K562 (cell line): ENCODE data around the gene GLB1L3.

Source experiments
- BRD9 ChIP-seq: fragments of 450-650 bp; IDR thresholded peaks from 2 replicates; pipeline ENCODE4 v1.6.1; 2018; ENCODE audit warnings: low read depth; ENCODE audit not compliant: partially characterized antibody
- ERF ChIP-seq: fragments of 450-650 bp; formaldehyde crosslinking; IDR thresholded peaks from 2 replicates; pipeline ENCODE4 v1.4.0; 2020; ENCODE audit warnings: mild to moderate bottlenecking, mixed read lengths
- JUN ChIP-seq, 2 experiments: sonication (generic) in 1 of 2; formaldehyde crosslinking in 1 of 2; IDR thresholded peaks; 2 replicates each; pipeline versions ENCODE4 v1.6.1 to v1.8.0; 2012 to 2022; ENCODE audit warnings: borderline replicate concordance in 2 of 2, mild to moderate bottlenecking in 2 of 2, improper control_type of control experiment in 1 of 2, low read depth in 1 of 2, low read length in 1 of 2, missing genetic modification reagents in 1 of 2
- MTA2 ChIP-seq: fragments of 450-650 bp; IDR thresholded peaks from 2 replicates; pipeline ENCODE4 v1.6.1; 2016; ENCODE audit warnings: low read depth
- NFIC ChIP-seq: fragments of 450-650 bp; IDR thresholded peaks from 2 replicates; pipeline ENCODE4 v1.6.1; 2017; ENCODE audit warnings: mild to moderate bottlenecking, inconsistent platforms
- PHTF2 ChIP-seq: fragments of 250-450 bp; sonication (Bioruptor Pico); IDR thresholded peaks from 2 replicates; pipeline ENCODE4 v1.5.0; 2021; ENCODE audit warnings: mild to moderate bottlenecking
- POLR2AphosphoS5 ChIP-seq: IDR thresholded peaks from 2 replicates; pipeline ENCODE4 v1.6.1; 2011; ENCODE audit warnings: mild to moderate bottlenecking, low read depth, low read length, moderate library complexity; ENCODE audit not compliant: control insufficient read depth, insufficient read depth
- SPI1 ChIP-seq: IDR thresholded peaks from 2 replicates; pipeline ENCODE4 v1.6.1; 2011; ENCODE audit warnings: low read depth, low read length, control low read depth, borderline replicate concordance
- ZBTB8A ChIP-seq: fragments of 450-650 bp; IDR thresholded peaks from 2 replicates; pipeline ENCODE4 v1.6.1; 2018; ENCODE audit warnings: mild to moderate bottlenecking, moderate library complexity; ENCODE audit not compliant: partially characterized antibody
- TF ChIP-seq, protein P1 (sequence below): sonication (generic); formaldehyde crosslinking; IDR thresholded peaks from 2 replicates; pipeline ENCODE4 v1.4.0; 2020; ENCODE audit warnings: mild to moderate bottlenecking, missing genetic modification reagents
- TF ChIP-seq, protein P2 (sequence below), 3 experiments: IDR thresholded peaks in 2 of 3; conservative IDR thresholded peaks in 1 of 3; 2 replicates each; pipeline ENCODE4 v1.5.1; 2011 to 2012; ENCODE audit warnings: low read length in 3 of 3, mild to moderate bottlenecking in 3 of 3, control low read depth in 2 of 3, improper control_type of control experiment in 1 of 3, inconsistent platforms in 1 of 3, low read depth in 1 of 3, mixed read lengths in 1 of 3, moderate library complexity in 1 of 3; ENCODE audit not compliant: insufficient read depth in 2 of 3

DNA sequence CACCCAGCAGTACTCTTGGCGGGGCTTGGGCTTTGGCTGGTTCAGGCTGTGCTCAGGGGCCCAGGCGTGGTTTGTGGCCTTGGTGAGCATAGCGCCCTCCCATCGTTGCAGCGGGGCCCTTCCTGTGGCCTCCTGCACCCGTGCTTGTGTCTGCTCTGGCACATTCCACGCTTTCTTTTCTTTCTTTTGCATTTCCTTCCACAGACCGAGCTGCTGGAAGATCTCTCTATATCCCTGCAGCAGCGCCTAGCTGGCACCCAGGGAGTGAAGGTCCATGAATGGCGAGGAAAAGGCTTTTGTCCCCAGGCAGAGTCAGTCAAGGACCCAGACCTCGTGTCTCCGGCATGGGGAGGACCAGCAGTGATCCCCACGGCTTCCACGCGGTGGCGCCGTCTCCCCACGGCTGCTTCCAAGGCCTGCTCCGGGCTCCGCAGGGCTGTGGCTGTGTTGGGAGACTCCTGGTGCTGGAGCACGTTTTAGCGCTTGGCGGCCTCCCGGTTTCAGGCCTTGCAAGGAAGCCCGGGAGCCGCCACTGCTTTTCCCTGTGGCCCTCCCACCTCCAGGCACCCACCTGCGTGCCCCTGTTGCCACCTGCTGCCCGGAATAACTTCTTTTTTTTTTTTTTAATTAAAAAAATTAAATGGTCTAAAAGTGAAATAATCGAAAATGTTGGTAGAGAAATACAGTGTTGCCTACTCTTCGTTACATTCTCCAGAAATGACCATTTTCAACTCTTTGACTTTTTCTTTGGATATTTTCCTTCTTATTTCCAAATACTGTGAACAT, 84.1 kb downstream of the GLB1L3 start:
- TF ChIP-seq, protein P1, sequence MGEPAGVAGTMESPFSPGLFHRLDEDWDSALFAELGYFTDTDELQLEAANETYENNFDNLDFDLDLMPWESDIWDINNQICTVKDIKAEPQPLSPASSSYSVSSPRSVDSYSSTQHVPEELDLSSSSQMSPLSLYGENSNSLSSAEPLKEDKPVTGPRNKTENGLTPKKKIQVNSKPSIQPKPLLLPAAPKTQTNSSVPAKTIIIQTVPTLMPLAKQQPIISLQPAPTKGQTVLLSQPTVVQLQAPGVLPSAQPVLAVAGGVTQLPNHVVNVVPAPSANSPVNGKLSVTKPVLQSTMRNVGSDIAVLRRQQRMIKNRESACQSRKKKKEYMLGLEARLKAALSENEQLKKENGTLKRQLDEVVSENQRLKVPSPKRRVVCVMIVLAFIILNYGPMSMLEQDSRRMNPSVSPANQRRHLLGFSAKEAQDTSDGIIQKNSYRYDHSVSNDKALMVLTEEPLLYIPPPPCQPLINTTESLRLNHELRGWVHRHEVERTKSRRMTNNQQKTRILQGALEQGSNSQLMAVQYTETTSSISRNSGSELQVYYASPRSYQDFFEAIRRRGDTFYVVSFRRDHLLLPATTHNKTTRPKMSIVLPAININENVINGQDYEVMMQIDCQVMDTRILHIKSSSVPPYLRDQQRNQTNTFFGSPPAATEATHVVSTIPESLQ, result no peak
- TF ChIP-seq PHTF2 (CRISPR knock-in tag), result no peak
- no peak for TF ChIP-seq JUN (IDR thresholded peaks at IDR 0.05; ENCODE audit: borderline replicate concordance, low read depth, low read length)
- no peak for TF ChIP-seq JUN (CRISPR knock-in tag; IDR thresholded peaks at IDR 0.05; ENCODE audit: borderline replicate concordance)
- no peak for TF ChIP-seq ERF (CRISPR knock-in tag)
- no peak for TF ChIP-seq ZBTB8A
- TF ChIP-seq, protein P2, sequence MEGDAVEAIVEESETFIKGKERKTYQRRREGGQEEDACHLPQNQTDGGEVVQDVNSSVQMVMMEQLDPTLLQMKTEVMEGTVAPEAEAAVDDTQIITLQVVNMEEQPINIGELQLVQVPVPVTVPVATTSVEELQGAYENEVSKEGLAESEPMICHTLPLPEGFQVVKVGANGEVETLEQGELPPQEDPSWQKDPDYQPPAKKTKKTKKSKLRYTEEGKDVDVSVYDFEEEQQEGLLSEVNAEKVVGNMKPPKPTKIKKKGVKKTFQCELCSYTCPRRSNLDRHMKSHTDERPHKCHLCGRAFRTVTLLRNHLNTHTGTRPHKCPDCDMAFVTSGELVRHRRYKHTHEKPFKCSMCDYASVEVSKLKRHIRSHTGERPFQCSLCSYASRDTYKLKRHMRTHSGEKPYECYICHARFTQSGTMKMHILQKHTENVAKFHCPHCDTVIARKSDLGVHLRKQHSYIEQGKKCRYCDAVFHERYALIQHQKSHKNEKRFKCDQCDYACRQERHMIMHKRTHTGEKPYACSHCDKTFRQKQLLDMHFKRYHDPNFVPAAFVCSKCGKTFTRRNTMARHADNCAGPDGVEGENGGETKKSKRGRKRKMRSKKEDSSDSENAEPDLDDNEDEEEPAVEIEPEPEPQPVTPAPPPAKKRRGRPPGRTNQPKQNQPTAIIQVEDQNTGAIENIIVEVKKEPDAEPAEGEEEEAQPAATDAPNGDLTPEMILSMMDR (IDR thresholded peaks at IDR 0.05 in 2 of 3, conservative IDR thresholded peaks at IDR 0.05 in 1 of 3; ENCODE audit: insufficient read depth in 2 of 3, low read depth in 1 of 3, low read length in 3 of 3), result peak; percentile 90 to 95 (median 93)
- no peak for TF ChIP-seq NFIC
- TF ChIP-seq BRD9, result no peak
- no peak for TF ChIP-seq MTA2
- TF ChIP-seq SPI1, result no peak
- TF ChIP-seq POLR2AphosphoS5, result no peak
